ENCODE measurements around the gene C10orf90.

C10orf90 gene

DNA sequence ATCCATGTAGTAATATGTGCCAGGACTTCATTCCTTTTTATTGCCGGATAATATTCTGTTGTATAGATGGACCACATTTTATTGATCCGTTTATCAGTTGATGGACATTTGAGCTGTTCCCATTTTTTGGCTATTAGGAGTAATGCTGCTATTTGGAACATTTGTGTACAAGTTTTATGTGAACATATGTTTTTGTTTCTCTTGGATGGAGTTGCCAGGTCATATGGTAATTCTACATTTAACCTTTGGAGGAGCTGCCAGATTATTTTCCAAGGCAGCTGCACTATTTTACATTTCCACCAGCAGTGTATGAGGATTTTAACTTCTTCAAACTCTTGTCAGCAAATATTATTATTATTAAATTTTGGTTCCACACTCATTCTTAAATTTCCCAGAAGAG lies 59.2 kb downstream of the C10orf90 start:
- DNase-seq (ENCODE audit: low read depth), result no peak
- TF ChIP-seq, protein P1, sequence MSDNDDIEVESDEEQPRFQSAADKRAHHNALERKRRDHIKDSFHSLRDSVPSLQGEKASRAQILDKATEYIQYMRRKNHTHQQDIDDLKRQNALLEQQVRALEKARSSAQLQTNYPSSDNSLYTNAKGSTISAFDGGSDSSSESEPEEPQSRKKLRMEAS (IDR thresholded peaks at IDR 0.05; ENCODE audit: low read depth, low read length), result no peak
- TF ChIP-seq POLR2A (IDR thresholded peaks at IDR 0.05; ENCODE audit: extremely low read depth, insufficient read length), result no peak
- no peak for TF ChIP-seq MYC (IDR thresholded peaks at IDR 0.05; ENCODE audit: low read depth, low read length)
- TF ChIP-seq, protein P2, sequence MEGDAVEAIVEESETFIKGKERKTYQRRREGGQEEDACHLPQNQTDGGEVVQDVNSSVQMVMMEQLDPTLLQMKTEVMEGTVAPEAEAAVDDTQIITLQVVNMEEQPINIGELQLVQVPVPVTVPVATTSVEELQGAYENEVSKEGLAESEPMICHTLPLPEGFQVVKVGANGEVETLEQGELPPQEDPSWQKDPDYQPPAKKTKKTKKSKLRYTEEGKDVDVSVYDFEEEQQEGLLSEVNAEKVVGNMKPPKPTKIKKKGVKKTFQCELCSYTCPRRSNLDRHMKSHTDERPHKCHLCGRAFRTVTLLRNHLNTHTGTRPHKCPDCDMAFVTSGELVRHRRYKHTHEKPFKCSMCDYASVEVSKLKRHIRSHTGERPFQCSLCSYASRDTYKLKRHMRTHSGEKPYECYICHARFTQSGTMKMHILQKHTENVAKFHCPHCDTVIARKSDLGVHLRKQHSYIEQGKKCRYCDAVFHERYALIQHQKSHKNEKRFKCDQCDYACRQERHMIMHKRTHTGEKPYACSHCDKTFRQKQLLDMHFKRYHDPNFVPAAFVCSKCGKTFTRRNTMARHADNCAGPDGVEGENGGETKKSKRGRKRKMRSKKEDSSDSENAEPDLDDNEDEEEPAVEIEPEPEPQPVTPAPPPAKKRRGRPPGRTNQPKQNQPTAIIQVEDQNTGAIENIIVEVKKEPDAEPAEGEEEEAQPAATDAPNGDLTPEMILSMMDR (IDR thresholded peaks at IDR 0.05; ENCODE audit: low read depth, low read length), result no peak
- no peak overlapping the region for H3K4me3 ChIP-seq (ENCODE audit: low read depth, low read length)

DNA sequence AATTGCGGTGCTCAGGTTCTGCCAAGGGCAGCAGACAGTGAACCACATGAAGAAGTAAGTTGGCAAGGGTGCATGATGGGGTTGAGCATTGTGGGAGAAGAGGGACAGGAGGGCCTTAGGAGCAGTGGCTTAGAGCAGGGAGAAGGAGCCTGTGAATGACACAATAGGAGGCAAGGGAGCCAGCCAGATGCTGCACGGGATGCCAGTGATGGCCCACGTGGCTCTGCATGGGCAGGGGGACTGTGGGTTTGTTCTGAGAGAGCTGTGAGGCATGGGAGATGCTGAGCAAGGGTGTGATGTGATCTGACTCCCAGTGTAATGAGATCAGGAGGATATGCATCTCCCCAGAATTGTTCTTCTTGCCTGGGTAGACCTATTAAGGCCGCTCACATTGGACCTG lies 60.9 kb downstream of the C10orf90 start:
- DNase-seq (ENCODE audit: low read depth), result no peak
- H3K4me3 ChIP-seq (ENCODE audit: low read depth, low read length), result no peak overlapping the region
- TF ChIP-seq, protein P1 (IDR thresholded peaks at IDR 0.05; ENCODE audit: low read depth, low read length), result no peak
- no peak for TF ChIP-seq MYC (IDR thresholded peaks at IDR 0.05; ENCODE audit: low read depth, low read length)
- TF ChIP-seq POLR2A (IDR thresholded peaks at IDR 0.05; ENCODE audit: extremely low read depth, insufficient read length), result no peak
- TF ChIP-seq, protein P2 (IDR thresholded peaks at IDR 0.05; ENCODE audit: low read depth, low read length), result no peak

DNA sequence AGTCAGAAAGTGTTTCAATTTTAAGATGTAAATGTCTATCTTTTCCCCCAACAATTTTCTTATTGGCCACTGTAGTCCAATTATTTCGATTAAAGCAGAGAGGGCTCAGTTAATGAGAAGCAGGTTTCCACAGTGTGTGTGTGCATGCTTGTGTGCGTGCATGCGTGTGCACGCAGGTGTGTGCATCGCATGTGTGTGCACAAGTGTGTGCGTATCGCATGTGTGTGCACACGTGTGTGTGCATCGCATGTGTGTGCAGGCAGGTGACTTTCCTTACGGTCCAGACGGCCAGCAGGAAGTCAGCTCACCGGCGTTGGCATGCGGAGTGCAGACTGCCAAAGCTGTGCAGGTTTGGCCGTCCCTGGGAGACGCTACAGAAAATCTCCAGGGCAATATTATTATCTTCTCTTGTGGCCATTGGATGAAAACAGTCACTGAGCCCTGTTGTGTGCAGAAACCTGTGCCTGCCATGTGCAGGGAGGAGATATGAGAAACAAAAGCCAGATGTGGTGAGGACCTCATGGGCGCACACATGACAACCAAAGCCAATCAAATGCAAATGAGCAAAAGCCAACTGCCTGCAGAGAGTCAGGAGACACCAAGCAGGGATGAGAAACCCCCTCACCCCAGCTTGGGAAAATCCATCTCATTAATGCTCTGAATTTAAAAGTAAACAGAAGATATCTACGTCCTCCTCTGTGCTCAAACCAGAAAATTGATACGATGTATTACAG lies 70.4 kb downstream of the C10orf90 start:
- no peak for DNase-seq (ENCODE audit: low read depth)
- TF ChIP-seq, protein P1 (IDR thresholded peaks at IDR 0.05; ENCODE audit: low read depth, low read length), result no peak
- TF ChIP-seq POLR2A (IDR thresholded peaks at IDR 0.05; ENCODE audit: extremely low read depth, insufficient read length) (no peak), MYC (IDR thresholded peaks at IDR 0.05; ENCODE audit: low read depth, low read length) (no peak)
- TF ChIP-seq, protein P2 (IDR thresholded peaks at IDR 0.05; ENCODE audit: low read depth, low read length), result no peak
- H3K4me3 ChIP-seq (ENCODE audit: low read depth, low read length), result no peak overlapping the region

DNA sequence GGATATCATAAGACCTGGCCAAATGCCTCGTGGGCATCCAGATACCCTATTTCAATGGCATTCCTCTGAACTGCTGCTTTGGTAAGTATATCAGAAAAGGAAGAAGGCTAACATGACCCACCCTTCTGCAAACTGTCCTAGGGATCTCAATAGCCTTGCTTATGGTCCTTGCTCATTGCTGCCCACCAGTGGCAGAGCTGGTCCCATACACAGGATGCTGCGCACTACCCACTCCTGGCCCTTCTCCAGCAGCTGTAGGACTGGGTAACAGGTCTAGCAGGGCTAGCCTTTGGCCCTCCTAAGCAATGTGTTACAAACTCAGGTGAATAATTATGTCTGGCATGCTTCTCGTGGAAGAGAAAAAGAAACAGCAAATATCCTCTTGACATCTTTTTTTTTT lies 72.5 kb downstream of the C10orf90 start:
- H3K4me3 ChIP-seq (ENCODE audit: low read depth, low read length), result no peak overlapping the region
- TF ChIP-seq, protein P2 (IDR thresholded peaks at IDR 0.05; ENCODE audit: low read depth, low read length), result peak; percentile 91
- TF ChIP-seq MYC (IDR thresholded peaks at IDR 0.05; ENCODE audit: low read depth, low read length), result no peak
- peak; percentile 50 for DNase-seq (ENCODE audit: low read depth)

DNA sequence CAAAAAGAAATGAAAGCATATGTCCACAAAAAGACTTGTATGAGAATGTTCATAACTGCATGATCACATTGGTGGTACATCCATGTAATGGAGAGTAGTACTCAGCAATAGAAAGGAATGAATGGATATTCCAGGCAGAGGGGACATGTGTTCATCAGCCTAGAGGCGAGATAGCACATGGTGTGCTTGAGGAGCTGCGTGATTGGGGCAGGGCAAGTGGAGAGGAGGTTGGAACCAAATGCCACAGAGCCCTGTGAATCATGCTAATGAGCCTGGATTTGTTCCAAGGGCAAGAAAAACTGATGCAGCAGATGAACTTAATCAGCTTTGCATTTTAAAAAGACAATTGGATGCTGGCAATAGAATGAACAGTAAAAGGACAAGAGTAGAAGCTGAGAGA lies 73.3 kb downstream of the C10orf90 start:
- DNase-seq (ENCODE audit: low read depth), result no peak
- no peak overlapping the region for H3K4me3 ChIP-seq (ENCODE audit: low read depth, low read length)
- TF ChIP-seq, protein P2 (IDR thresholded peaks at IDR 0.05; ENCODE audit: low read depth, low read length), result no peak
- TF ChIP-seq, protein P1 (IDR thresholded peaks at IDR 0.05; ENCODE audit: low read depth, low read length), result no peak
- no peak for TF ChIP-seq MYC (IDR thresholded peaks at IDR 0.05; ENCODE audit: low read depth, low read length)
- no peak for TF ChIP-seq POLR2A (IDR thresholded peaks at IDR 0.05; ENCODE audit: extremely low read depth, insufficient read length)
